HPDE6-E6E7 (cell line): Measurements from ENCODE around the gene ADAMTS1.
"Not testable (repeated sequence)": the region's sequence is repeated elsewhere in the genome, so short reads cannot be mapped to it uniquely, and the experiment has no call there.

Experiments
- DNase-seq: peaks from one replicate; pipeline ENCODE4 v3.0.0; 2011; ENCODE audit warnings: missing footprints; ENCODE audit errors: extremely low spot score

Gene ADAMTS1

GRCh38 chr21:26845066-26845758 is at the start of gene ADAMTS1:
TSS of gene ADAMTS1 (minus strand) at chr21:26845409. CDS start at chr21:26844954, 455 bp downstream.
- peak; percentile 54 for DNase-seq

GRCh38 chr21:26892151-26892550 is 46.9 kb upstream of the ADAMTS1 start:
- DNase-seq = no peak

- DNase-seq = no peak
Measured at GRCh38 chr21:26888931-26889330, 43.7 kb upstream of the ADAMTS1 start.

GRCh38 chr21:26888256-26888655 is 43.0 kb upstream of the ADAMTS1 start:
- DNase-seq = no peak

- DNase-seq = no peak
Measured at GRCh38 chr21:26887251-26887650, 42.0 kb upstream of the ADAMTS1 start.

GRCh38 chr21:26884436-26884835 is 39.2 kb upstream of the ADAMTS1 start:
- no peak for DNase-seq

GRCh38 chr21:26883768-26884167 is 38.6 kb upstream of the ADAMTS1 start:
- no peak for DNase-seq

- no peak for DNase-seq
Measured at GRCh38 chr21:26881504-26882228, 36.5 kb upstream of the ADAMTS1 start.

GRCh38 chr21:26877018-26877417 is 31.8 kb upstream of the ADAMTS1 start:
- no peak for DNase-seq

- DNase-seq = no peak
Measured at GRCh38 chr21:26874347-26874746, 29.1 kb upstream of the ADAMTS1 start.

- no peak for DNase-seq
Measured at GRCh38 chr21:26865857-26866256, 20.6 kb upstream of the ADAMTS1 start.

GRCh38 chr21:26856871-26857350 is 11.7 kb upstream of the ADAMTS1 start:
- not testable (repeated sequence) for DNase-seq

- not testable (repeated sequence) for DNase-seq
Measured at GRCh38 chr21:26854695-26855094, 9.5 kb upstream of the ADAMTS1 start.

- no peak for DNase-seq
Measured at GRCh38 chr21:26852423-26852822, 7.2 kb upstream of the ADAMTS1 start.

- DNase-seq = no peak
Measured at GRCh38 chr21:26851109-26851944, 6.1 kb upstream of the ADAMTS1 start.

GRCh38 chr21:26850116-26850643 is 5.0 kb upstream of the ADAMTS1 start:
- no peak for DNase-seq

GRCh38 chr21:26849428-26850115 is 4.4 kb upstream of the ADAMTS1 start:
- no peak for DNase-seq

- DNase-seq = no peak
Measured at GRCh38 chr21:26847921-26848320, 2.7 kb upstream of the ADAMTS1 start.

- DNase-seq = no peak
Measured at GRCh38 chr21:26847002-26847401, 1.8 kb upstream of the ADAMTS1 start.

GRCh38 chr21:26846036-26846931 is 1.1 kb upstream of the ADAMTS1 start:
- DNase-seq = peak; percentile 55

GRCh38 chr21:26845759-26846035 is 488 bp upstream of the ADAMTS1 start:
- no peak for DNase-seq
